Lower leg skin (tissue), 3 donors: ENCODE data around the gene ITGB8.

Experiments used
- CTCF ChIP-seq, 3 donors: fragments of 450-650 bp; IDR thresholded peaks; one replicate each; pipeline ENCODE4 v1.5.1; 2016; ENCODE audit warnings: antibody characterized with exemption in 3 of 3, mild to moderate bottlenecking in 3 of 3, moderate library complexity in 2 of 3
- POLR2A ChIP-seq, 2 donors: fragments of 450-650 bp; IDR thresholded peaks; one replicate each; pipeline ENCODE4 v1.6.1; 2016 to 2017; ENCODE audit warnings: antibody characterized with exemption in 2 of 2, mild to moderate bottlenecking in 1 of 2, moderate library complexity in 1 of 2

GRCh38 chr7:20359341-20359963 is 28.8 kb downstream of the ITGB8 start:
- TF ChIP-seq CTCF (IDR thresholded peaks at IDR 0.05) (no peak), POLR2A (IDR thresholded peaks at IDR 0.05) (no peak)
